Endothelial cell of umbilical vein (primary cell): ENCODE data around the gene LRRK2. TPM values are rescaled to one million over a fixed set of nuclear protein-coding genes. Genes with fewer than 3 reads are reported as not detected.
"Not testable (repeated sequence)": the region's sequence is repeated elsewhere in the genome, so short reads cannot be mapped to it uniquely, and the experiment has no call there.

Experiments
- BruUV-seq: library from RNA; stranded (reverse); fragments of 400-500 nt; replicated peaks from 2 replicates; lab custom pipeline; 2021; lab: Mats Ljungman, UMichigan
- CTCF ChIA-PET: fragments of 300-600, 350-600 bp; sonication (Branson Sonifier 250); formaldehyde crosslinking; loops from one replicate; lab custom pipeline; 2021; ENCODE audit warnings: antibody characterized with exemption, inconsistent platforms; lab: Charles Lee
- POLR2A ChIA-PET: fragments of 300-600, 350-600 bp; sonication (Branson Sonifier 250); formaldehyde crosslinking; loops from one replicate; lab custom pipeline; 2021; ENCODE audit warnings: antibody characterized with exemption, inconsistent platforms; lab: Charles Lee
- DNase-seq: peaks from one replicate; pipeline ENCODE4 v3.0.0-alpha.2; 2011; ENCODE audit warnings: low read depth, low spot score
- FAIRE-seq: peaks from 2 replicates; lab custom pipeline; 2011; peaks lifted over from hg19 to GRCh38; lab: Jason Lieb, UNC
- H2AFZ ChIP-seq: 2 replicates; pipeline ENCODE4 v1.6.0; 2012; ENCODE audit warnings: low read depth, low read length, control low read depth, inconsistent platforms
- H3K27ac ChIP-seq: 2 replicates; pipeline ENCODE4 v1.5.1; 2011; ENCODE audit warnings: low read depth, mild to moderate bottlenecking, control low read depth, low read length, moderate library complexity; ENCODE audit not compliant: insufficient read depth
- H3K27me3 ChIP-seq, 2 experiments: 2 replicates each; pipeline versions ENCODE4 v1.6.0 to v1.6.1; 2011; ENCODE audit warnings: low read length in 2 of 2, mixed read lengths in 1 of 2; ENCODE audit not compliant: control insufficient read depth in 2 of 2, insufficient read depth in 2 of 2
- H3K36me3 ChIP-seq, 2 experiments: 2 replicates in 1 of 2; 3 replicates in 1 of 2; pipeline ENCODE4 v1.5.1; 2011; ENCODE audit warnings: low read length in 2 of 2, mild to moderate bottlenecking in 1 of 2, moderate library complexity in 1 of 2; ENCODE audit not compliant: control insufficient read depth in 2 of 2, insufficient read depth in 2 of 2; ENCODE audit errors: extremely low read depth in 1 of 2
- H3K4me1 ChIP-seq: 3 replicates; pipeline ENCODE4 v1.5.1; 2011; ENCODE audit warnings: mild to moderate bottlenecking, low read length; ENCODE audit not compliant: control insufficient read depth, insufficient read depth; ENCODE audit errors: extremely low read depth
- H3K4me2 ChIP-seq: 2 replicates; pipeline ENCODE4 v1.6.1; 2011; ENCODE audit warnings: low read length, control low read depth, mixed read lengths; ENCODE audit not compliant: insufficient read depth
- H3K4me3 ChIP-seq, 3 experiments: fragments of 200-600 bp in 1 of 3; sonication (generic), shearing (Covaris generic) in 1 of 3; replicated peaks in 1 of 3; 2 replicates each; pipeline ENCODE4 v1.5.1; 2011 to 2016; ENCODE audit warnings: control low read depth in 3 of 3, low read length in 3 of 3, mild to moderate bottlenecking in 2 of 3, inconsistent platforms in 1 of 3, low read depth in 1 of 3, moderate library complexity in 1 of 3; ENCODE audit not compliant: insufficient read depth in 1 of 3
- H3K79me2 ChIP-seq: 2 replicates; pipeline ENCODE4 v1.6.0; 2012; ENCODE audit warnings: low read length, inconsistent platforms; ENCODE audit not compliant: control insufficient read depth, insufficient read depth
- H3K9ac ChIP-seq: replicated peaks from 2 replicates; pipeline ENCODE3; 2011; ENCODE audit warnings: low read length, control low read depth; ENCODE audit not compliant: insufficient read depth; ENCODE audit errors: extremely low read depth
- H3K9me1 ChIP-seq: replicated peaks from 3 replicates; pipeline ENCODE4 v1.6.0; 2011; ENCODE audit warnings: mild to moderate bottlenecking, low read length; ENCODE audit not compliant: control insufficient read depth, insufficient read depth; ENCODE audit errors: extremely low read depth
- H3K9me3 ChIP-seq: replicated peaks from 2 replicates; pipeline ENCODE4 v1.5.1; 2012; ENCODE audit warnings: low read length, inconsistent platforms; ENCODE audit not compliant: control insufficient read depth, insufficient read depth
- H4K20me1 ChIP-seq: replicated peaks from 2 replicates; pipeline ENCODE3; 2011; ENCODE audit warnings: mild to moderate bottlenecking, low read length; ENCODE audit not compliant: control insufficient read depth, insufficient read depth; ENCODE audit errors: extremely low read depth
- FOS ChIP-seq: IDR thresholded peaks from 2 replicates; pipeline ENCODE4 v1.6.1; 2011; ENCODE audit warnings: mild to moderate bottlenecking, low read length, moderate library complexity, borderline replicate concordance; ENCODE audit not compliant: insufficient read depth
- GATA2 ChIP-seq: IDR thresholded peaks from 2 replicates; pipeline ENCODE4 v1.7.0; 2011; ENCODE audit warnings: low read depth, mild to moderate bottlenecking, moderate library complexity, mixed read lengths, low read length; ENCODE audit not compliant: insufficient read length, insufficient read depth
- dilution Hi-C: fragments of 300-500 bp; cut with MboI; formaldehyde crosslinking; loops from one replicate; pipeline ENCODE4 v1.15.0; 2019; ENCODE audit warnings: low sequenced_read_pairs; ENCODE audit not compliant: extremely low pct_ligation_motif_present
- intact Hi-C: fragments of 100-400 bp; cut with micrococcal nuclease; formaldehyde crosslinking; loops from one replicate; pipeline ENCODE4 v1.10.0; 2022
- polyA plus RNA-seq, 4 experiments: library from polyadenylated mRNA; depleted of rRNA in 3 of 4; stranded (reverse) in 3 of 4; unstranded in 1 of 4; fragments of >200 nt; gene quantifications; 2 replicates each; pipeline versions ENCODE4 v1.2.1 to v1.2.3, GENCODE V29; 2011 to 2012; ENCODE audit warnings: missing spikeins in 1 of 4
- total RNA-seq: library from RNA; stranded (reverse); gene quantifications from 2 replicates; pipeline ENCODE4 v1.2.3, GENCODE V29; 2021

The LRRK2 gene
- total and polyA plus RNA-seq, 2 donors (not counting 3 experiments of a cell fraction or from before 2014, with no cell fraction given), result 0.26 to 2.2 TPM

GRCh38 chr12:40241741-40242140, 16.9 kb downstream of the LRRK2 start:
- no peaks in the 10 kb centered on the region for H4K20me1 ChIP-seq
- no peaks in the 10 kb centered on the region for H3K79me2 ChIP-seq
- ChIA-PET CTCF (no interaction called here), POLR2A (interaction anchor here (0.5 kb wide), 1 partner anchor 39 kb away, joined by 6 read pairs; no protein-coding TSS in a partner anchor)
- no peaks in the 10 kb centered on the region for H3K9me3 ChIP-seq
- peaks cover 4% of the 10 kb centered on the region for H3K4me1 ChIP-seq
- dilution Hi-C loops (no loop called here), intact Hi-C loops (no loop called here)
- DNase-seq (peak; percentile 24), FAIRE-seq (no peak)
- no peak for TF ChIP-seq GATA2
- TF ChIP-seq FOS, result no peak
- no peak overlapping the region for H3K9ac ChIP-seq
- H3K9me1 ChIP-seq, result no peaks in the 10 kb centered on the region
- H3K4me2 ChIP-seq, result peak overlapping the region; percentile 31
- no peak overlapping the region for H3K4me3 ChIP-seq
- no TSS peak for BruUV-seq
- no peak overlapping the region for H3K27ac ChIP-seq
- no peaks in the 10 kb centered on the region for H3K27me3 ChIP-seq
- H3K36me3 ChIP-seq, result no peaks in the 10 kb centered on the region
- H2AFZ ChIP-seq, result no peak overlapping the region

- dilution Hi-C loops, H3K9ac ChIP-seq, H3K27ac ChIP-seq, POLR2A ChIA-PET, H3K4me3 ChIP-seq, H3K79me2 ChIP-seq, CTCF ChIA-PET, H3K9me3 ChIP-seq, H2AFZ ChIP-seq, H3K9me1 ChIP-seq, H3K36me3 ChIP-seq, H4K20me1 ChIP-seq, H3K27me3 ChIP-seq, BruUV-seq, DNase-seq, intact Hi-C loops, H3K4me2 ChIP-seq, FAIRE-seq, H3K4me1 ChIP-seq: not testable (repeated sequence)
Measured at GRCh38 chr12:40244526-40245156, 19.8 kb downstream of the LRRK2 start.
